HUES6 (cell line): ENCODE results near the gene GSG1.
"Not testable (repeated sequence)": the region's sequence is repeated elsewhere in the genome, so short reads cannot be mapped to it uniquely, and the experiment has no call there.

Source experiments
- H3K27ac ChIP-seq: 2 replicates; pipeline ENCODE4 v1.7.0; 2013; ENCODE audit warnings: low read depth, mild to moderate bottlenecking, low read length, inconsistent platforms
- H3K27me3 ChIP-seq: 2 replicates; pipeline ENCODE4 v1.6.1; 2013; ENCODE audit warnings: low read length; ENCODE audit not compliant: control insufficient read depth, insufficient read depth
- H3K36me3 ChIP-seq: 2 replicates; pipeline ENCODE4 v1.6.1; 2013; ENCODE audit warnings: low read length; ENCODE audit not compliant: control insufficient read depth, insufficient read depth
- H3K4me1 ChIP-seq: 2 replicates; pipeline ENCODE4 v1.6.1; 2013; ENCODE audit warnings: low read length; ENCODE audit not compliant: control insufficient read depth, insufficient read depth
- H3K4me3 ChIP-seq: 2 replicates; pipeline ENCODE4 v1.5.1; 2013; ENCODE audit warnings: low read depth, low read length
- H3K9ac ChIP-seq: one replicate; pipeline ENCODE4 v1.6.1; 2013; ENCODE audit warnings: mild to moderate bottlenecking, low read length
- H3K9me3 ChIP-seq: 2 replicates; pipeline ENCODE4 v1.6.1; 2013; ENCODE audit warnings: low read depth, low read length; ENCODE audit not compliant: control insufficient read depth, insufficient read depth

The GSG1 gene

GRCh38 chr12:13074396-13075117 lies 28.9 kb downstream of the GSG1 start:
- Histone ChIP-seq H3K9me3 (no peaks in the 10 kb centered on the region), H3K4me3 (no peak overlapping the region), H3K27ac (no peak overlapping the region), H3K9ac (no peak overlapping the region), H3K36me3 (peaks cover 38% of the 10 kb centered on the region), H3K27me3 (no peaks in the 10 kb centered on the region), H3K4me1 (peaks cover 4% of the 10 kb centered on the region; the same call in 1 of the 2 replicates)

GRCh38 chr12:13073173-13073572 lies 30.3 kb downstream of the GSG1 start:
- no peaks in the 10 kb centered on the region for H3K9me3 ChIP-seq
- H3K4me3 ChIP-seq: no peak overlapping the region
- no peaks in the 10 kb centered on the region for H3K27me3 ChIP-seq
- H3K36me3 ChIP-seq: peaks cover 52% of the 10 kb centered on the region
- H3K4me1 ChIP-seq: peaks cover 4% of the 10 kb centered on the region; the same call in 1 of the 2 replicates
- H3K9ac ChIP-seq: no peak overlapping the region
- H3K27ac ChIP-seq: no peak overlapping the region

GRCh38 chr12:13071305-13072280 lies 31.9 kb downstream of the GSG1 start:
- Histone ChIP-seq H3K36me3 (peaks cover 66% of the 10 kb centered on the region), H3K27me3 (no peaks in the 10 kb centered on the region), H3K4me1 (peaks cover 4% of the 10 kb centered on the region; the same call in 1 of the 2 replicates), H3K4me3 (no peak overlapping the region), H3K9me3 (no peaks in the 10 kb centered on the region), H3K27ac (no peak overlapping the region), H3K9ac (no peak overlapping the region)

- Histone ChIP-seq H3K36me3 (peaks cover 57% of the 10 kb centered on the region), H3K4me3 (no peak overlapping the region), H3K4me1 (peaks cover 4% of the 10 kb centered on the region; the same call in 1 of the 2 replicates), H3K9ac (no peak overlapping the region), H3K27me3 (no peaks in the 10 kb centered on the region), H3K27ac (no peak overlapping the region), H3K9me3 (no peaks in the 10 kb centered on the region)
These were observed 34.1 kb downstream of the GSG1 start for GRCh38 chr12:13069380-13069779.

- no peak overlapping the region for H3K27ac ChIP-seq
- no peak overlapping the region for H3K9ac ChIP-seq
- H3K4me1 ChIP-seq: peaks cover 8% of the 10 kb centered on the region
- no peak overlapping the region for H3K4me3 ChIP-seq
- no peaks in the 10 kb centered on the region for H3K9me3 ChIP-seq
- H3K27me3 ChIP-seq: no peaks in the 10 kb centered on the region
- peaks cover 56% of the 10 kb centered on the region for H3K36me3 ChIP-seq
These were observed 36.1 kb downstream of the GSG1 start for GRCh38 chr12:13067322-13067721.

GRCh38 chr12:13066459-13066858 lies 37.0 kb downstream of the GSG1 start:
- no peaks in the 10 kb centered on the region for H3K9me3 ChIP-seq
- H3K27ac ChIP-seq: no peak overlapping the region
- H3K9ac ChIP-seq: no peak overlapping the region
- H3K4me3 ChIP-seq: no peak overlapping the region
- H3K4me1 ChIP-seq: peaks cover 4% of the 10 kb centered on the region
- H3K36me3 ChIP-seq: peaks cover 57% of the 10 kb centered on the region
- H3K27me3 ChIP-seq: no peaks in the 10 kb centered on the region

GRCh38 chr12:13066014-13066413 lies 37.5 kb downstream of the GSG1 start:
- Histone ChIP-seq H3K27ac (no peak overlapping the region), H3K4me3 (no peak overlapping the region), H3K9ac (no peak overlapping the region), H3K9me3 (no peaks in the 10 kb centered on the region), H3K4me1 (peaks cover 3% of the 10 kb centered on the region; the same call in 1 of the 2 replicates), H3K36me3 (peaks cover 58% of the 10 kb centered on the region), H3K27me3 (no peaks in the 10 kb centered on the region)

GRCh38 chr12:13062669-13063068 lies 40.8 kb downstream of the GSG1 start:
- no peak overlapping the region for H3K27ac ChIP-seq
- peaks cover 57% of the 10 kb centered on the region for H3K36me3 ChIP-seq
- H3K9ac ChIP-seq: no peak overlapping the region
- H3K9me3 ChIP-seq: no peaks in the 10 kb centered on the region
- peaks cover 3% of the 10 kb centered on the region; the same call in 1 of the 2 replicates for H3K4me1 ChIP-seq
- H3K4me3 ChIP-seq: no peak overlapping the region
- H3K27me3 ChIP-seq: no peaks in the 10 kb centered on the region

GRCh38 chr12:13061377-13061776 lies 42.1 kb downstream of the GSG1 start:
- Histone ChIP-seq H3K27me3 (no peaks in the 10 kb centered on the region), H3K27ac (no peak overlapping the region), H3K4me3 (no peak overlapping the region)

GRCh38 chr12:13060581-13060980 lies 42.9 kb downstream of the GSG1 start:
- Histone ChIP-seq H3K4me3 (no peak overlapping the region), H3K4me1 (peaks cover 3% of the 10 kb centered on the region; the same call in 1 of the 2 replicates), H3K9me3 (no peaks in the 10 kb centered on the region), H3K9ac (no peak overlapping the region), H3K27ac (no peak overlapping the region), H3K27me3 (no peaks in the 10 kb centered on the region), H3K36me3 (peaks cover 47% of the 10 kb centered on the region)

More at GRCh38 chr12:13061377-13061776, 42.1 kb downstream of the GSG1 start:
- Histone ChIP-seq H3K4me1 (peaks cover 3% of the 10 kb centered on the region; the same call in 1 of the 2 replicates), H3K9me3 (no peaks in the 10 kb centered on the region), H3K36me3 (peaks cover 47% of the 10 kb centered on the region), H3K9ac (no peak overlapping the region)

- H3K27me3 ChIP-seq, H3K27ac ChIP-seq, H3K4me1 ChIP-seq, H3K36me3 ChIP-seq, H3K9ac ChIP-seq, H3K4me3 ChIP-seq: not testable (repeated sequence)
- H3K9me3 ChIP-seq: peaks cover 25% of the 10 kb centered on the region
These were observed 49.9 kb downstream of the GSG1 start for GRCh38 chr12:13053617-13054016.
